Endothelial cell of umbilical vein (primary cell): ENCODE measurements around the gene SPG7. TPM values are rescaled to one million over a fixed set of nuclear protein-coding genes. Genes with fewer than 3 reads are reported as not detected.
A peak's percentile ranks its signal among the peaks of the same experiment; 100 is the strongest.

Source experiments
- BruUV-seq: library from RNA; stranded (reverse); fragments of 400-500 nt; replicated peaks from 2 replicates; lab custom pipeline; 2021; lab: Mats Ljungman, UMichigan
- CTCF ChIA-PET: fragments of 300-600, 350-600 bp; sonication (Branson Sonifier 250); formaldehyde crosslinking; loops from one replicate; lab custom pipeline; 2021; ENCODE audit warnings: antibody characterized with exemption, inconsistent platforms; lab: Charles Lee
- POLR2A ChIA-PET: fragments of 300-600, 350-600 bp; sonication (Branson Sonifier 250); formaldehyde crosslinking; loops from one replicate; lab custom pipeline; 2021; ENCODE audit warnings: antibody characterized with exemption, inconsistent platforms; lab: Charles Lee
- DNase-seq: peaks from one replicate; pipeline ENCODE4 v3.0.0-alpha.2; 2011; ENCODE audit warnings: low read depth, low spot score
- FAIRE-seq: peaks from 2 replicates; lab custom pipeline; 2011; peaks lifted over from hg19 to GRCh38; lab: Jason Lieb, UNC
- H2AFZ ChIP-seq: 2 replicates; pipeline ENCODE4 v1.6.0; 2012; ENCODE audit warnings: low read depth, low read length, control low read depth, inconsistent platforms
- H3K27ac ChIP-seq: 2 replicates; pipeline ENCODE4 v1.5.1; 2011; ENCODE audit warnings: low read depth, mild to moderate bottlenecking, control low read depth, low read length, moderate library complexity; ENCODE audit not compliant: insufficient read depth
- H3K27me3 ChIP-seq, 2 experiments: 2 replicates each; pipeline versions ENCODE4 v1.6.0 to v1.6.1; 2011; ENCODE audit warnings: low read length in 2 of 2, mixed read lengths in 1 of 2; ENCODE audit not compliant: control insufficient read depth in 2 of 2, insufficient read depth in 2 of 2
- H3K36me3 ChIP-seq, 2 experiments: 2 replicates in 1 of 2; 3 replicates in 1 of 2; pipeline ENCODE4 v1.5.1; 2011; ENCODE audit warnings: low read length in 2 of 2, mild to moderate bottlenecking in 1 of 2, moderate library complexity in 1 of 2; ENCODE audit not compliant: control insufficient read depth in 2 of 2, insufficient read depth in 2 of 2; ENCODE audit errors: extremely low read depth in 1 of 2
- H3K4me1 ChIP-seq: 3 replicates; pipeline ENCODE4 v1.5.1; 2011; ENCODE audit warnings: mild to moderate bottlenecking, low read length; ENCODE audit not compliant: control insufficient read depth, insufficient read depth; ENCODE audit errors: extremely low read depth
- H3K4me2 ChIP-seq: 2 replicates; pipeline ENCODE4 v1.6.1; 2011; ENCODE audit warnings: low read length, control low read depth, mixed read lengths; ENCODE audit not compliant: insufficient read depth
- H3K4me3 ChIP-seq, 3 experiments: fragments of 200-600 bp in 1 of 3; sonication (generic), shearing (Covaris generic) in 1 of 3; replicated peaks in 1 of 3; 2 replicates each; pipeline ENCODE4 v1.5.1; 2011 to 2016; ENCODE audit warnings: control low read depth in 3 of 3, low read length in 3 of 3, mild to moderate bottlenecking in 2 of 3, inconsistent platforms in 1 of 3, low read depth in 1 of 3, moderate library complexity in 1 of 3; ENCODE audit not compliant: insufficient read depth in 1 of 3
- H3K79me2 ChIP-seq: 2 replicates; pipeline ENCODE4 v1.6.0; 2012; ENCODE audit warnings: low read length, inconsistent platforms; ENCODE audit not compliant: control insufficient read depth, insufficient read depth
- H3K9ac ChIP-seq: replicated peaks from 2 replicates; pipeline ENCODE3; 2011; ENCODE audit warnings: low read length, control low read depth; ENCODE audit not compliant: insufficient read depth; ENCODE audit errors: extremely low read depth
- H3K9me1 ChIP-seq: replicated peaks from 3 replicates; pipeline ENCODE4 v1.6.0; 2011; ENCODE audit warnings: mild to moderate bottlenecking, low read length; ENCODE audit not compliant: control insufficient read depth, insufficient read depth; ENCODE audit errors: extremely low read depth
- H3K9me3 ChIP-seq: replicated peaks from 2 replicates; pipeline ENCODE4 v1.5.1; 2012; ENCODE audit warnings: low read length, inconsistent platforms; ENCODE audit not compliant: control insufficient read depth, insufficient read depth
- H4K20me1 ChIP-seq: replicated peaks from 2 replicates; pipeline ENCODE3; 2011; ENCODE audit warnings: mild to moderate bottlenecking, low read length; ENCODE audit not compliant: control insufficient read depth, insufficient read depth; ENCODE audit errors: extremely low read depth
- CTCF ChIP-seq, 2 donors: IDR thresholded peaks; 1 replicate in 1 of 2; 2 replicates in 1 of 2; pipeline ENCODE4 v1.5.1; 2011; ENCODE audit warnings: low read length in 2 of 2, mild to moderate bottlenecking in 2 of 2, moderate library complexity in 2 of 2, control low read depth in 1 of 2, inconsistent platforms in 1 of 2, low read depth in 1 of 2; ENCODE audit not compliant: insufficient read depth in 1 of 2; ENCODE audit errors: extremely low read depth in 1 of 2
- EZH2 ChIP-seq: IDR thresholded peaks from 2 replicates; pipeline ENCODE4 v1.6.1; 2012; ENCODE audit warnings: borderline replicate concordance, low read depth, mild to moderate bottlenecking, moderate library complexity, low read length, inconsistent platforms; ENCODE audit not compliant: severe bottlenecking
- JUN ChIP-seq: IDR thresholded peaks from 2 replicates; pipeline ENCODE4 v1.6.1; 2011; ENCODE audit warnings: borderline replicate concordance, low read depth; ENCODE audit not compliant: insufficient read length, insufficient read depth
- MYC ChIP-seq: IDR thresholded peaks from one replicate; pipeline ENCODE4 v1.6.1; 2011; ENCODE audit warnings: mild to moderate bottlenecking, low read depth, low read length
- POLR2A ChIP-seq: IDR thresholded peaks from 2 replicates; pipeline ENCODE4 v1.6.1; 2012; ENCODE audit warnings: low read depth, mild to moderate bottlenecking, control low read depth, low read length
- POLR2AphosphoS5 ChIP-seq: IDR thresholded peaks from 2 replicates; pipeline ENCODE4 v1.6.1; 2012; ENCODE audit warnings: low read depth, mild to moderate bottlenecking, control low read depth, low read length, moderate library complexity; ENCODE audit not compliant: insufficient read depth
- dilution Hi-C: fragments of 300-500 bp; cut with MboI; formaldehyde crosslinking; loops from one replicate; pipeline ENCODE4 v1.15.0; 2019; ENCODE audit warnings: low sequenced_read_pairs; ENCODE audit not compliant: extremely low pct_ligation_motif_present
- intact Hi-C: fragments of 100-400 bp; cut with micrococcal nuclease; formaldehyde crosslinking; loops from one replicate; pipeline ENCODE4 v1.10.0; 2022
- polyA plus RNA-seq, 4 experiments: library from polyadenylated mRNA; depleted of rRNA in 3 of 4; stranded (reverse) in 3 of 4; unstranded in 1 of 4; fragments of >200 nt; gene quantifications; 2 replicates each; pipeline versions ENCODE4 v1.2.1 to v1.2.3, GENCODE V29; 2011 to 2012; ENCODE audit warnings: missing spikeins in 1 of 4
- total RNA-seq: library from RNA; stranded (reverse); gene quantifications from 2 replicates; pipeline ENCODE4 v1.2.3, GENCODE V29; 2021
- TF ChIP-seq, protein P1 (sequence below): IDR thresholded peaks from 2 replicates; pipeline ENCODE4 v1.6.1; 2011; ENCODE audit not compliant: insufficient read depth, insufficient read length

SPG7 gene
- total and polyA plus RNA-seq, 2 donors (not counting 3 experiments of a cell fraction or from before 2014, with no cell fraction given) = 90.2 to 146 TPM

- Histone ChIP-seq H3K9ac (peak within 1 kb of the TSS; percentile 100), H3K4me2 (peak within 1 kb of the TSS; percentile 86), H4K20me1 (peaks cover 12% of the 10 kb centered on the region), H2AFZ (peak within 1 kb of the TSS; percentile 55), H3K9me1 (no peaks in the 10 kb centered on the region), H3K9me3 (no peaks in the 10 kb centered on the region), H3K27me3 (no peaks in the 10 kb centered on the region), H3K36me3 (peaks cover 31 to 36% of the 10 kb centered on the region in 2 experiments), H3K4me3 (peak within 1 kb of the TSS; percentile 76 to 90 (median 88)), H3K4me1 (peaks cover 41% of the 10 kb centered on the region), H3K27ac (peak within 1 kb of the TSS; percentile 97), H3K79me2 (peaks cover 36% of the 10 kb centered on the region)
- intact Hi-C loops = no loop called here
- TF ChIP-seq JUN (no peak), POLR2A (peak; percentile 99), CTCF (IDR thresholded peaks at IDR 0.05; ENCODE audit: extremely low read depth in 1 of 2, insufficient read depth in 1 of 2, low read depth in 1 of 2, low read length in 2 of 2) (peak in 1 of 2 donors; percentile 16), MYC (no peak), POLR2AphosphoS5 (peak; percentile 100), EZH2 (no peak)
- TF ChIP-seq, protein P1, sequence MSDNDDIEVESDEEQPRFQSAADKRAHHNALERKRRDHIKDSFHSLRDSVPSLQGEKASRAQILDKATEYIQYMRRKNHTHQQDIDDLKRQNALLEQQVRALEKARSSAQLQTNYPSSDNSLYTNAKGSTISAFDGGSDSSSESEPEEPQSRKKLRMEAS = no peak
- peak; percentile 94 for DNase-seq
- peak; percentile 98 for FAIRE-seq
- TSS peak; percentile 47 for BruUV-seq
- CTCF ChIA-PET = no interaction called here
- dilution Hi-C loops = no loop called here
- POLR2A ChIA-PET = no interaction called here
Measured at GRCh38 chr16:89560378-89561141, 52.4 kb downstream of the SPG7 start, which contains the start of gene RPL13. TSS of gene RPL13 (plus strand) at chr16:89560682. CDS start at chr16:89560960, 278 bp downstream.
